Measurements from ENCODE around the gene KCNJ18.
"Not testable (repeated sequence)": the region's sequence is repeated elsewhere in the genome, so short reads cannot be mapped to it uniquely, and the experiment has no call there.

Gene KCNJ18

GRCh38 chr17:21685061-21685795 is 7.1 kb upstream of the KCNJ18 start:
- DNase-seq (ENCODE audit: low read depth in 2 of 2) = not testable (repeated sequence)

GRCh38 chr17:21686165-21687015 is 5.9 kb upstream of the KCNJ18 start:
- no peak for DNase-seq (ENCODE audit: low read depth in 2 of 2)

- no peak for DNase-seq (ENCODE audit: low read depth in 2 of 2)
Measured at GRCh38 chr17:21687136-21687953, 5.0 kb upstream of the KCNJ18 start.

- DNase-seq (ENCODE audit: low read depth in 2 of 2) = no peak
Measured at GRCh38 chr17:21688293-21688949, 3.9 kb upstream of the KCNJ18 start.

- DNase-seq (ENCODE audit: low read depth in 2 of 2) = no peak
Measured at GRCh38 chr17:21689604-21690003, 2.7 kb upstream of the KCNJ18 start.

- not testable (repeated sequence) for DNase-seq (ENCODE audit: low read depth in 2 of 2)
Measured at GRCh38 chr17:21690811-21691210, 1.5 kb upstream of the KCNJ18 start.

GRCh38 chr17:21691481-21691880 is 842 bp upstream of the KCNJ18 start:
- DNase-seq (ENCODE audit: low read depth in 2 of 2) = not testable (repeated sequence)

GRCh38 chr17:21692704-21693065 is 362 bp downstream of the KCNJ18 start:
- DNase-seq (ENCODE audit: low read depth in 2 of 2) = not testable (repeated sequence)

- not testable (repeated sequence) for DNase-seq (ENCODE audit: low read depth in 2 of 2)
Measured at GRCh38 chr17:21693391-21693796, 1.1 kb downstream of the KCNJ18 start.

- not testable (repeated sequence) for DNase-seq (ENCODE audit: low read depth in 2 of 2)
Measured at GRCh38 chr17:21693937-21694336, 1.6 kb downstream of the KCNJ18 start.

- not testable (repeated sequence) for DNase-seq (ENCODE audit: low read depth in 2 of 2)
Measured at GRCh38 chr17:21696227-21696626, 3.9 kb downstream of the KCNJ18 start.

GRCh38 chr17:21696842-21697507 is 4.7 kb downstream of the KCNJ18 start:
- not testable (repeated sequence) for DNase-seq (ENCODE audit: low read depth in 2 of 2)

GRCh38 chr17:21697508-21697860 is 5.2 kb downstream of the KCNJ18 start:
- not testable (repeated sequence) for DNase-seq (ENCODE audit: low read depth in 2 of 2)

- not testable (repeated sequence) for DNase-seq (ENCODE audit: low read depth in 2 of 2)
Measured at GRCh38 chr17:21698437-21699075, 6.2 kb downstream of the KCNJ18 start.

GRCh38 chr17:21699124-21699523 is 6.8 kb downstream of the KCNJ18 start:
- DNase-seq (ENCODE audit: low read depth in 2 of 2) = not testable (repeated sequence)

- DNase-seq (ENCODE audit: low read depth in 2 of 2) = not testable (repeated sequence)
Measured at GRCh38 chr17:21699573-21700236, 7.4 kb downstream of the KCNJ18 start.

GRCh38 chr17:21701090-21701489 is 8.8 kb downstream of the KCNJ18 start:
- not testable (repeated sequence) for DNase-seq (ENCODE audit: low read depth in 2 of 2)

- not testable (repeated sequence) for DNase-seq (ENCODE audit: low read depth in 2 of 2)
Measured at GRCh38 chr17:21702029-21702428, 9.7 kb downstream of the KCNJ18 start.

- DNase-seq (ENCODE audit: low read depth in 2 of 2) = not testable (repeated sequence)
Measured at GRCh38 chr17:21702521-21702920, 10.2 kb downstream of the KCNJ18 start.

Data from stimulated activated CD4-positive, alpha-beta T cell treated with anti-CD3 and anti-CD28 coated beads, Interleukin-15, amount 100 ng/mL, for 48 hours (primary cell).